Stimulated activated CD4-positive, alpha-beta T cell treated with anti-CD3 and anti-CD28 coated beads, Interleukin-1b, Interleukin-23, amount 100 ng/mL, for 24 hours (primary cell): ENCODE measurements around the gene NDUFB4.
"Not testable (repeated sequence)": the region's sequence is repeated elsewhere in the genome, so short reads cannot be mapped to it uniquely, and the experiment has no call there.

ENCODE experiments used
- DNase-seq, 4 experiments: peaks; one replicate each; pipeline ENCODE4 v3.0.0-alpha.2; 2020; ENCODE audit warnings: low read depth in 4 of 4, low spot score in 1 of 4

The NDUFB4 gene

GRCh38 chr3:120569222-120570057, 26.7 kb upstream of the NDUFB4 start:
- DNase-seq = no peak

- DNase-seq = no peak
These were observed 24.1 kb upstream of the NDUFB4 start for GRCh38 chr3:120572027-120572426.

- no peak for DNase-seq
These were observed 8.7 kb upstream of the NDUFB4 start for GRCh38 chr3:120587332-120587975.

DNA sequence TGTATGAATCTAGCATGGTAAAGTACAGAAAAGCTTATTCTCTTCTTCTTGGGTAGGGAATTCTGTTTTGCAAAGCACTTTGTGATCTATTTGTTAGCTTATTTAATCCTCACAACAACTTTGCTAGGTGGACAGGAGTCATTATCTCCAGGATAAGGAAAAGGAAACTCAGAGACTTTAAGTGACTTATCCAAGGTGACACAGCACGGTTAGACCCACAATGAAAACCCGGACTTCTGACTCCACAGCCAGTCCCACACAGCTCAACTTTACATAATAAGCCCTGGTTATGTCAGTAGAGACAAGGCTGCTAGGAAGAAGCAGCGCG, 384 bp upstream of the NDUFB4 start:
- no peak for DNase-seq

GRCh38 chr3:120596853-120597223, 702 bp downstream of the NDUFB4 start:
- no peak for DNase-seq

DNA sequence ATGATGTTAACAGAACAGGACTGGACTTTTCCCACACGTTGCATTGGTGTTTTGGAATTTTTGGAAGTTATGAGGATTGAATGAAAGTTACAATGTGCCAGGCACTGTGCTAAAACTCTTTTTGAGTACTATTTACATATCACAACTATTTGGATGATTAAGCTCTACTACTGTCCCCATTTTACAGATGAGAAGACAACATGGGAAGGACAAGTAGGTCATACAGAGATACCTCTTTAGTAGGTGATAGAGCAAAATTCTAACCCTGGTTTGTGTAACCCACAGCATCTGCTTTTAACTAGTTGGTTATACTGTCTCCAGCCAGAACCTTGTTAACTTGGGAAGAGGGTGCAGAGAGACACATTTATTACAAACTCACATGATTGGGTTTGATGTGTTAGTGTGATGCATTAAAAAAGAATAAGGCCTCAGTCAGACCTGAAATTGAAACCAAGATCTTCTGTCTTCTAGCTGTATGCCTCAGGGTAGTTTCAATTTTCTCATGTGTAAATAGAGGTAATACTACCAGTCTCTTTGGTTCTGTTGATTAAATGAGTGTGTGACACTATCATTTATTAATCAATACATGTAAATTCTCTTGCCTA, 1.4 kb downstream of the NDUFB4 start:
- no peak for DNase-seq

GRCh38 chr3:120599211-120599610, 3.1 kb downstream of the NDUFB4 start:
- no peak for DNase-seq

- no peak for DNase-seq
These were observed 5.4 kb downstream of the NDUFB4 start for GRCh38 chr3:120601554-120601953.

- no peak for DNase-seq
These were observed 6.5 kb downstream of the NDUFB4 start for GRCh38 chr3:120602682-120603081.

- DNase-seq = no peak
These were observed 8.2 kb downstream of the NDUFB4 start for GRCh38 chr3:120604382-120604781.

GRCh38 chr3:120604784-120605183, 8.6 kb downstream of the NDUFB4 start:
- no peak for DNase-seq

GRCh38 chr3:120608506-120608905, 12.4 kb downstream of the NDUFB4 start:
- DNase-seq = no peak

DNA sequence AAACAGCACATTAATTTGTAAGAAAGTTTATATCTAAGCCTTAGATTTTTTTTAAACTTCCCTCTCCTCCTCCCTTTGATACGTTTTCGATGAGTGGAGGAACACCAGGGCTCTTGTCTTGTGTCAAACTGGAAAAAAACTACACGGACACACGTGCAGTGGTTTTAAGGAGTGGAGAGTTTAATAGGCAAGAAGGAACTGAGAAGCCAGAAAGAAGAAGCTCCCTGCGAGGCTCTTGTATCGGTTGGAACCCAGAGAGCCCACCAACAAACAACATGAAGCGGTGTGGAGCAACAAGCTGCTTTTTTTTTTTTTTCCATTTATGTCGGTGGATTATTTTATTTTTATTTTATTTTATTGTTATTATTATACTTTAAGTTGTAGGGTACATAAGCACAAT, 18.6 kb downstream of the NDUFB4 start:
- no peak for DNase-seq

DNA sequence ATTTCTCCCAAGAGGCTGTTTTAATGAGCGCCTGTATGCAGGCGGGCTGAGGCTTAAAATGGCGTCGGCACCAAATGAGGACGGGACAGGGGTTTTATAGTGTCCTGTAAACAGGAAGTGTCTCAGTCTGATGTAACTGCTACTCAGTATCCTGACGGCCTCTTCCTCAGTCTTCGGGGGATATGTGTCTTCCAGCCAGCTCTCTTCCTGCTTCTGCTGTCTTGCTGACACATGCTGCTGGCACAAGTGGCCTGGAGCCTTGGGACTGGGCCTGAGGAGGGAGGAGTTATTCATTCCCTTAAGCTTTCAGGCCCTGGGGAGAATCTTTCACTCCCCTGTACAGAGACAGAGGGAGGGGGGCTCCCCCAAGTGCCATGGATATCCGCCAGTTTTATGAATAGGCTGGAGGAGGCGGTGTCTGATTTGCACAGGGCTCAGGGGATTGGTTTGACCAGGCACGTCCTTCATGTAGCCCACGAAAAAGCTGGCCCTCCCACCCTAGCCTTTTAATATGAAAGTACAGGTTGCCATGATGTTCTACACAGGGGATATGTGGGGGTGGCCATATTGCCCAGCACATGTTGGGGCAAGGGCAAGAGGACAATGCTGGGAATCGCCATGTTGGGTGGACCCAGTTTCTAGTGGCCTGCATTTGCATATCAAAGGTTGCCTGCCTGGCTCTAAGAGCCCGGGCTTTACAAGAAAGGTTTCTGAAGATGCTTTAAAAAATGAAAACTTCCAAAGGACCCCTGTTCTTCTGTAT, 19.9 kb downstream of the NDUFB4 start:
- no peak for DNase-seq

DNA sequence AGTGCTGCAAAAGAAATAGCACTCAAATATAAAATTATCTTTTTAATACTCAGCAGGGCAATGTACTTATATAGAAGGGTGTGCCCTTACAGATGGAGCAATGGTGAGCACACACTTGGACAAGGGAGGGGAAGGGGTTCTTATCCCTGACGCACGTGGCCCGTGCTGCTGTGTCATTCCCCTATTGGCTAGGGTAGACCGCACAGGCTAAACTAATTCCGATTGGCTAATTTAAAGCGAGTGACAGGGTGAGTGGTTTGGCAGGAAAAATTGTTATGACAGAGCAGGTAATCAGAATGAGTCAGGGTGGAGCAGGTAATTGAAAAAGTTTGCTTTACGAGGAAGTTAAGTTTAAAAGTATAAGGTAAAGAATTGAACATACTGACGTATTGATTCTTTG, 20.6 kb downstream of the NDUFB4 start:
- not testable (repeated sequence) for DNase-seq

DNA sequence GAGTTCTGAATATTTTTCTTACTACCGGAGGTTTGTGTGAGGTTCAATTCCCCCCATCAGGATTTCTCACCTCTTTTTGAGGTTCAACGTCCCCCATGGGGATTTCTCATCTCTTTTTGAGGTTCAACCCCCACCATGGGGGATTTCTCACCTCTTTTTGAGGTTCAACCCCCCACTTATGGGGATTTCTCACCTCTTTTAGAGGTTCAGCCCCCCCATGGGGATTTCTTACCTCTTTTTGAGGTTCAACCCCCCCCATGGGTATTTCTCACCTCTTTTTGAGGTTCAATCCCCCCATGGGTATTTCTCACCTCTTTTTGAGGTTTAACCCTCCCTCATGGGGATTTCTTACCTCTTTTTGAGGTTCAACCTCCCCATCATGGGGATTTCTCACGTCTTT, 26.3 kb downstream of the NDUFB4 start:
- no peak for DNase-seq

DNA sequence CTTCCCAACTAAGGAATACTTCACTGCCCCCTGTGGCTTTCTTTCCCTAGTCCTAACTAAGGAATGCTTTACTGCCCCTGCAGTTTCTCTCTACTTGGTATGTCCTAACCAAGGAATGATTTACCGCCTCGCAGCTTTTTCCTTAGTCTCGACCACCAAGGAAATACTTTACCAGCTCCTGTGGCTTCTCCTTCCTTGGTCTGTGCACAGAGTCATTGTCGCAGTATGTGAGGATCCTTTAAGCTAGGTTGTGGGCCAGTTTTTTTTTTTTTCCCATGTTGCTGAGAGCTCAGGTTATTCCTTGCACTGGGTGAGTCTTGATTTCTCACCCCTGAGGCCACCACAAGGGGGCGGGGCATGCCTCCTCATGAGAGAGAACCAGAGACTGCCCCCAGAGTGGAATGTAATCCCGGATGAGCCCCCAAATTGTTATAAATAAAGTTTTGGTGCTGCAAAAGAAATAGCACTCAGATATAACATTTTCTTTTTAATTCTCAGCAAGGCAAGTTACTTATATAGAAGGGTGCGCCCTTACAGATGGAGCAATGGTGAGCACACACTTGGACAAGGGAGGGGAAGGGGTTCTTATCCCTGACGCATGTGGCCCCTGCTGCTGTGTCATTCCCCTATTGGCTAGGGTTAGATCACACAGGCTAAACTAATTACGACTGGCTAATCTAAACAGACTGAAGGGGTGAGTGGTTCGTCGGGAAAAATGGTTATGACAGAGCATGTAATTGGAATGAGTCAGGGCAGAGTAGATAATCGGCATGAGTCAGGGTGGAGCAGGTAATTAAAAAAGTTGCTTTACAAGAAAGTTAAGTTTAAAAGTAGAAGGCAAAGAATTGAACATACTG, 27.0 kb downstream of the NDUFB4 start:
- DNase-seq = no peak

- DNase-seq = no peak
These were observed 27.6 kb downstream of the NDUFB4 start for GRCh38 chr3:120623727-120624093.

DNA sequence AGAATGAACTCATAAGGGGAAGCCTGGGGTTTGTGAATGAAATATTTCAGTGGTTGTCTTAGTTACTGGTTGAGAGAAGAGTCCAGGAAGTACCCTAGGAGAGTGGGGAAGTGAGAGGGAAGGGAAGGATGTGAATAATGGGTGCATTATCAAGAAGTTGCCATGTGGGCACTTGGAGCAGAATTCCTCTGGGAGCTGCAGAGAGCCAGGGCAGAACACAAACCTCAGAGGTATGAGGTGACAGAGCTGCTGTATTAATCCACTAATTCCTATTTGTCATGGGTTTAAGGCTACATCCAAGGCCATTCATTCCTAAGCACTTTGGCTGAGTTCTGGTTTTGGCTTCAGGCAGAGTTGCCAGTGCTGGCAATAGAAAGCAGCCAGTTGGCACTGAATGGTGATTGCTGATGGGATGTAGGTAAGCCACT, 29.0 kb downstream of the NDUFB4 start:
- DNase-seq = no peak

DNA sequence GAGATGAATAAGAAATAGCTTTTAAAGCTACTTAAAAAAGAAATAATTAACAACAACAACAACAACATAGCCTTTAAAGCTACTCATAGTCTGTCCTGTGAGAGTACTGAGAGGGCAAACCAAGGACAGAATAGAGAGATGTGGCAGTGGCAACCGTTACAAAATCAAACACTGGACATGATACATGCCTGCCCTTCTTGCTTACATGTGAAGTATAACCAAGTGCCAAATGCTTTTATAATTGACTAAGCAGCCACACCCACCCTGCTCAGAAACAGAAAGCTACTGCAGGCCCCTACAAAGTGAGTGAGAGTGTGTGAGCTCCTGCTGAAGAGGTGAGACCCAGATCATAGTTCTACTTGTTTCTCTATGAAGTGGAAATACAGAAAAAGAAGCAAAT, 38.4 kb downstream of the NDUFB4 start:
- no peak for DNase-seq
